Osteocyte (in vitro differentiated cells): ENCODE results near the gene FAR1. TPM values are rescaled to one million over a fixed set of nuclear protein-coding genes. Genes with fewer than 3 reads are reported as not detected.

Source experiments
- DNase-seq: peaks from one replicate; pipeline ENCODE4 v3.0.0; 2021; ENCODE audit warnings: mixed read lengths; ENCODE audit not compliant: unreplicated experiment; ENCODE audit errors: extremely low spot score
- H3K27ac Mint-ChIP-seq: one replicate; pipeline ENCODE4 v1.8.0; 2021; ENCODE audit warnings: mild to moderate bottlenecking, mixed read lengths; ENCODE audit not compliant: unreplicated experiment
- H3K27me3 Mint-ChIP-seq: one replicate; pipeline ENCODE4 v1.8.0; 2021; ENCODE audit warnings: mixed read lengths; ENCODE audit not compliant: unreplicated experiment
- H3K36me3 Mint-ChIP-seq: one replicate; pipeline ENCODE4 v1.8.0; 2021; ENCODE audit warnings: mixed read lengths; ENCODE audit not compliant: unreplicated experiment
- H3K4me1 Mint-ChIP-seq: one replicate; pipeline ENCODE4 v1.8.0; 2021; ENCODE audit warnings: mixed read lengths; ENCODE audit not compliant: unreplicated experiment
- H3K4me3 Mint-ChIP-seq: one replicate; pipeline ENCODE4 v1.8.0; 2021; ENCODE audit warnings: mild to moderate bottlenecking, moderate library complexity, mixed read lengths; ENCODE audit not compliant: unreplicated experiment
- H3K9me3 Mint-ChIP-seq: one replicate; pipeline ENCODE4 v1.8.0; 2021; ENCODE audit warnings: mixed read lengths; ENCODE audit not compliant: unreplicated experiment
- total RNA-seq: library from RNA; stranded (reverse); gene quantifications from 2 replicates; pipeline ENCODE4 v1.2.1, GENCODE V29; 2021
- TF ChIP-seq, protein P1 (sequence below): fragments of 200-600 bp; sonication (generic); IDR thresholded peaks from 2 replicates; pipeline ENCODE4 v1.5.0; 2021; ENCODE audit warnings: antibody characterized with exemption, mild to moderate bottlenecking, moderate library complexity

FAR1 gene
- total RNA-seq, 1 donor from 2014 or later: 50.8 TPM

GRCh38 chr11:13666708-13667107 is 1.8 kb upstream of the FAR1 start:
- no peak for DNase-seq
- Mint-ChIP-seq H3K27me3 (peaks cover 12% of the 10 kb centered on the region), H3K4me3 (no peak overlapping the region), H3K9me3 (no peaks in the 10 kb centered on the region), H3K27ac (no peak overlapping the region), H3K4me1 (peaks cover 31% of the 10 kb centered on the region), H3K36me3 (peaks cover 3% of the 10 kb centered on the region)
- TF ChIP-seq, protein P1, sequence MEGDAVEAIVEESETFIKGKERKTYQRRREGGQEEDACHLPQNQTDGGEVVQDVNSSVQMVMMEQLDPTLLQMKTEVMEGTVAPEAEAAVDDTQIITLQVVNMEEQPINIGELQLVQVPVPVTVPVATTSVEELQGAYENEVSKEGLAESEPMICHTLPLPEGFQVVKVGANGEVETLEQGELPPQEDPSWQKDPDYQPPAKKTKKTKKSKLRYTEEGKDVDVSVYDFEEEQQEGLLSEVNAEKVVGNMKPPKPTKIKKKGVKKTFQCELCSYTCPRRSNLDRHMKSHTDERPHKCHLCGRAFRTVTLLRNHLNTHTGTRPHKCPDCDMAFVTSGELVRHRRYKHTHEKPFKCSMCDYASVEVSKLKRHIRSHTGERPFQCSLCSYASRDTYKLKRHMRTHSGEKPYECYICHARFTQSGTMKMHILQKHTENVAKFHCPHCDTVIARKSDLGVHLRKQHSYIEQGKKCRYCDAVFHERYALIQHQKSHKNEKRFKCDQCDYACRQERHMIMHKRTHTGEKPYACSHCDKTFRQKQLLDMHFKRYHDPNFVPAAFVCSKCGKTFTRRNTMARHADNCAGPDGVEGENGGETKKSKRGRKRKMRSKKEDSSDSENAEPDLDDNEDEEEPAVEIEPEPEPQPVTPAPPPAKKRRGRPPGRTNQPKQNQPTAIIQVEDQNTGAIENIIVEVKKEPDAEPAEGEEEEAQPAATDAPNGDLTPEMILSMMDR: no peak

DNA sequence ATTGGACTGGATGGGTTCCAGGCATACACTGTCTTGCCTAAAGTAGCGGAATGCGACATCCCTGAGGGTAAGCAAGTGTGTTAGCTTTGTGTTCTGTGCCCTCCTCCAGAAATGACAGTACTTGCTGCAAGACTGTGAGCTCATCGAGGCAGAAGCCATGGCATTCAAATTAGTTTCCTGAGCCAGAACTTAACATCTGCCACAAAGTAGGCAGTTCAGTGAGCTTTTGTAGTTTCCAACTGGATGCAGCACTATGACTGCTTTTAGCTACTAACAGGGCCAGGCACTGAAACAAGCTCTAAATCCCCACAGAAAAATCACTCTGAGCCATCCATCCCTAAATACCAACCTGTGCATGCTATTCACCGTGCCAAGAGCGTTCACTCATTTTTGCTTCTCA is 1.2 kb upstream of the FAR1 start:
- Mint-ChIP-seq H3K27ac (peak overlapping the region; percentile 78), H3K4me1 (peaks cover 35% of the 10 kb centered on the region), H3K9me3 (no peaks in the 10 kb centered on the region), H3K4me3 (peak overlapping the region; percentile 80), H3K36me3 (peaks cover 3% of the 10 kb centered on the region), H3K27me3 (peaks cover 11% of the 10 kb centered on the region)
- DNase-seq: no peak
- TF ChIP-seq, protein P1: no peak

GRCh38 chr11:13667795-13668101 is 720 bp upstream of the FAR1 start:
- no peak for DNase-seq
- Mint-ChIP-seq H3K27ac (peak overlapping the region; percentile 78), H3K36me3 (peaks cover 3% of the 10 kb centered on the region), H3K4me3 (peak overlapping the region; percentile 80), H3K9me3 (no peaks in the 10 kb centered on the region), H3K27me3 (peaks cover 7% of the 10 kb centered on the region), H3K4me1 (peaks cover 35% of the 10 kb centered on the region)
- TF ChIP-seq, protein P1: no peak

- Mint-ChIP-seq H3K27ac (peak overlapping the region; percentile 91), H3K36me3 (peaks cover 3% of the 10 kb centered on the region), H3K27me3 (peaks cover 4% of the 10 kb centered on the region), H3K4me1 (peaks cover 38% of the 10 kb centered on the region), H3K4me3 (peak overlapping the region; percentile 90), H3K9me3 (no peaks in the 10 kb centered on the region)
- peak; percentile 86 for DNase-seq
- TF ChIP-seq, protein P1: no peak
These were observed 571 bp downstream of the FAR1 start for GRCh38 chr11:13668957-13669521.

DNA sequence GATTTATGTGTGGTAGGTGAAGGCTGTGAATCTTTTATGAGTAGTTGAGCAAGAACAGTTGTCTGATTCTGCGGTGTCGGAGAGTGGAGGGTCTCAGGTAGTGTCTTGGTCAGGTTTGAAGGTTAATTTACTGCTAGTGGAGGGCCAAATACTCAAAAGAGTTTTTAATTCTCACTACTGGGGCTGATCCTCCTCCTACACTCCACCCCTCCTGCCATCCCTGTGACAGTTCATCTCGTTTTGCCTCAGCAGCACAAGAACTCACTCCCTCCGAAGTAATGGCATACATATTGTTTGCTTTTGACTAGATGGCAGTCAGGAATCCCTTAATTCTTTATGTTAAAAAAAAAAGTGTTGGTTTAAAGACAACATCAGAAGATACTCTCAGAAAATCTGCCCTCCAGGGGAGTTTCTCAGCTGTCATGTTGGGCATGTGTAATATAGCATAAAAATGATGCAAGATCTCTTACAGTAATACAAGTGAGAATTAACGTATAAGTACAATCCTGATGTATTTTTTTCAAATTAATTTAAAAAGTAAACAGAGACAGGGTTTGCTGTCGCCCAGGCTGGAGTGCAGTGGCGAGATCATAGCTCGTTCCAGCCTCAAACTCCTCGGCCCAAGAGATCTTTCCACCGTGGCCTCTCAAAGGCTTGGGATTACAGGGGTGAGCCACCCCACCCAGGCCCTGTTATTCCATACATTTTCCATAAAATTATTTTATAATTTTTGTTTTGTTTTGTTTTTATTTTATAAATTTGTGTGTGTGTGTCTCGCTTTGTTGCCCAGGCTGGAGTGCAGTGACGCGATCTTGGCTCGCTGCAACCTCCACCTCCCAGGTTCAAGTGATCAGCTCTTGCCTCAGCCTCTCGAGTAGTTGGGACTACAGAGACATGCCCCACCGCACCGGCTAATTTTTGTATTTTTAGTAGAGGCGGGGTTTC is 1.3 kb downstream of the FAR1 start:
- TF ChIP-seq, protein P1: no peak
- H3K9me3 Mint-ChIP-seq: no peaks in the 10 kb centered on the region
- H3K36me3 Mint-ChIP-seq: peaks cover 3% of the 10 kb centered on the region
- no peak for DNase-seq
- peaks cover 3% of the 10 kb centered on the region for H3K27me3 Mint-ChIP-seq
- peak overlapping the region; percentile 91 for H3K27ac Mint-ChIP-seq
- H3K4me3 Mint-ChIP-seq: peak overlapping the region; percentile 90
- peaks cover 40% of the 10 kb centered on the region for H3K4me1 Mint-ChIP-seq
